Adipocyte (in vitro differentiated cells): ENCODE results near the gene KCNJ6.
A peak's percentile ranks its signal among the peaks of the same experiment; 100 is the strongest.
"Not testable (repeated sequence)": the region's sequence is repeated elsewhere in the genome, so short reads cannot be mapped to it uniquely, and the experiment has no call there.

Experiments
- DNase-seq: peaks from one replicate; pipeline ENCODE4 v3.0.0-alpha.2; 2015; ENCODE audit warnings: low read depth
- H3K27me3 ChIP-seq: replicated peaks from 2 replicates; pipeline ENCODE4 v1.7.0; 2013; ENCODE audit warnings: mild to moderate bottlenecking, low read length, moderate library complexity; ENCODE audit not compliant: control insufficient read depth, insufficient read depth
- H3K36me3 ChIP-seq: 2 replicates; pipeline ENCODE4 v1.7.0; 2013; ENCODE audit warnings: low read length, mild to moderate bottlenecking, moderate library complexity; ENCODE audit not compliant: control insufficient read depth, insufficient read depth, severe bottlenecking
- H3K4me1 ChIP-seq: 2 replicates; pipeline ENCODE4 v1.7.0; 2013; ENCODE audit warnings: mild to moderate bottlenecking, low read length, moderate library complexity; ENCODE audit not compliant: control insufficient read depth, insufficient read depth
- H3K4me3 ChIP-seq: 2 replicates; pipeline ENCODE4 v1.7.0; 2013; ENCODE audit warnings: mild to moderate bottlenecking, low read length, moderate library complexity
- H3K9ac ChIP-seq: 2 replicates; pipeline ENCODE4 v1.7.0; 2013; ENCODE audit warnings: mild to moderate bottlenecking, low read length, moderate library complexity
- H3K9me3 ChIP-seq: 2 replicates; pipeline ENCODE4 v1.7.0; 2013; ENCODE audit warnings: mild to moderate bottlenecking, low read length, moderate library complexity; ENCODE audit not compliant: control insufficient read depth

The KCNJ6 gene

GRCh38 chr21:37594472-37594951 lies 321.7 kb downstream of the KCNJ6 start:
- Histone ChIP-seq H3K4me1 (no peaks in the 10 kb centered on the region), H3K9ac (no peak overlapping the region), H3K36me3 (no peaks in the 10 kb centered on the region), H3K9me3 (no peaks in the 10 kb centered on the region), H3K4me3 (no peak overlapping the region), H3K27me3 (peaks cover 47% of the 10 kb centered on the region)
- DNase-seq, result no peak

- H3K36me3 ChIP-seq, result no peaks in the 10 kb centered on the region
- no peaks in the 10 kb centered on the region for H3K9me3 ChIP-seq
- DNase-seq, result no peak
- H3K4me3 ChIP-seq, result no peak overlapping the region
- H3K27me3 ChIP-seq, result peaks cover 47% of the 10 kb centered on the region
- no peak overlapping the region for H3K9ac ChIP-seq
- H3K4me1 ChIP-seq, result no peaks in the 10 kb centered on the region
Measured at GRCh38 chr21:37593740-37594471, 322.4 kb downstream of the KCNJ6 start.

GRCh38 chr21:37593015-37593414 lies 323.2 kb downstream of the KCNJ6 start:
- DNase-seq, result no peak
- no peak overlapping the region for H3K4me3 ChIP-seq

GRCh38 chr21:37592496-37592895 lies 323.8 kb downstream of the KCNJ6 start:
- no peaks in the 10 kb centered on the region for H3K9me3 ChIP-seq
- no peak for DNase-seq
- no peak overlapping the region for H3K4me3 ChIP-seq
- no peaks in the 10 kb centered on the region for H3K36me3 ChIP-seq
- H3K4me1 ChIP-seq, result no peaks in the 10 kb centered on the region
- H3K27me3 ChIP-seq, result peaks cover 38% of the 10 kb centered on the region
- H3K9ac ChIP-seq, result no peak overlapping the region

More at GRCh38 chr21:37593015-37593414, 323.2 kb downstream of the KCNJ6 start:
- H3K27me3 ChIP-seq, result peaks cover 40% of the 10 kb centered on the region
- H3K9ac ChIP-seq, result no peak overlapping the region
- no peaks in the 10 kb centered on the region for H3K4me1 ChIP-seq
- H3K36me3 ChIP-seq, result no peaks in the 10 kb centered on the region
- H3K9me3 ChIP-seq, result no peaks in the 10 kb centered on the region

- not testable (repeated sequence) for H3K36me3 ChIP-seq, H3K4me1 ChIP-seq, H3K9me3 ChIP-seq, H3K4me3 ChIP-seq, DNase-seq, H3K9ac ChIP-seq
- H3K27me3 ChIP-seq, result peaks cover 34% of the 10 kb centered on the region
Measured at GRCh38 chr21:37591994-37592393, 324.3 kb downstream of the KCNJ6 start.

- not testable (repeated sequence) for H3K4me1 ChIP-seq, H3K4me3 ChIP-seq, H3K36me3 ChIP-seq, H3K9me3 ChIP-seq, DNase-seq, H3K9ac ChIP-seq
- peaks cover 30% of the 10 kb centered on the region for H3K27me3 ChIP-seq
Measured at GRCh38 chr21:37590836-37591235, 325.4 kb downstream of the KCNJ6 start.

GRCh38 chr21:37588644-37589043 lies 327.6 kb downstream of the KCNJ6 start:
- H3K4me1 ChIP-seq, H3K9ac ChIP-seq, H3K9me3 ChIP-seq, H3K36me3 ChIP-seq, DNase-seq, H3K4me3 ChIP-seq: not testable (repeated sequence)
- H3K27me3 ChIP-seq, result peaks cover 12% of the 10 kb centered on the region

- Histone ChIP-seq H3K4me3 (no peak overlapping the region), H3K9ac (no peak overlapping the region), H3K9me3 (no peaks in the 10 kb centered on the region), H3K27me3 (peaks cover 3% of the 10 kb centered on the region), H3K36me3 (no peaks in the 10 kb centered on the region), H3K4me1 (no peaks in the 10 kb centered on the region)
- no peak for DNase-seq
Measured at GRCh38 chr21:37587635-37588177, 328.6 kb downstream of the KCNJ6 start.

GRCh38 chr21:37587203-37587602 lies 329.1 kb downstream of the KCNJ6 start:
- no peak overlapping the region for H3K4me3 ChIP-seq
- no peaks in the 10 kb centered on the region for H3K9me3 ChIP-seq
- DNase-seq, result no peak

GRCh38 chr21:37582590-37582989 lies 333.7 kb downstream of the KCNJ6 start:
- DNase-seq, result peak; percentile 81
- H3K9me3 ChIP-seq, result peaks cover 14% of the 10 kb centered on the region
- H3K4me1 ChIP-seq, result no peaks in the 10 kb centered on the region
- H3K9ac ChIP-seq, result no peak overlapping the region
- no peaks in the 10 kb centered on the region for H3K36me3 ChIP-seq
- no peaks in the 10 kb centered on the region for H3K27me3 ChIP-seq
- no peak overlapping the region for H3K4me3 ChIP-seq

More at GRCh38 chr21:37587203-37587602, 329.1 kb downstream of the KCNJ6 start:
- no peaks in the 10 kb centered on the region for H3K27me3 ChIP-seq
- H3K36me3 ChIP-seq, result no peaks in the 10 kb centered on the region
- no peak overlapping the region for H3K9ac ChIP-seq
- H3K4me1 ChIP-seq, result no peaks in the 10 kb centered on the region

- Histone ChIP-seq H3K27me3 (no peaks in the 10 kb centered on the region), H3K36me3 (no peaks in the 10 kb centered on the region)
- no peak for DNase-seq
Measured at GRCh38 chr21:37580666-37581065, 335.6 kb downstream of the KCNJ6 start.

More at GRCh38 chr21:37580666-37581065, 335.6 kb downstream of the KCNJ6 start:
- no peaks in the 10 kb centered on the region for H3K4me1 ChIP-seq
- no peak overlapping the region for H3K4me3 ChIP-seq
- no peak overlapping the region for H3K9ac ChIP-seq
- peaks cover 14% of the 10 kb centered on the region for H3K9me3 ChIP-seq
